OCI-LY3 (cell line): Measurements from ENCODE around the gene PTS.

Source experiments
- H2AFZ ChIP-seq: fragments of 200-600, 300-600 bp; shearing (Covaris generic); 2 replicates; pipeline ENCODE4 v1.6.0; 2014; ENCODE audit warnings: antibody characterized with exemption, low read depth, low read length
- H3K27ac ChIP-seq: fragments of 200-600, 300-600 bp; sonication (generic); 2 replicates; pipeline ENCODE4 v1.5.1; 2014; ENCODE audit warnings: mild to moderate bottlenecking, low read length, moderate library complexity, mixed read lengths
- H3K27me3 ChIP-seq: fragments of 200-600, 300-600 bp; sonication (generic); 2 replicates; pipeline ENCODE4 v1.6.1; 2014; ENCODE audit warnings: low read depth, low read length, mixed read lengths
- H3K36me3 ChIP-seq: fragments of 200-600, 300-600 bp; sonication (generic); replicated peaks from 2 replicates; pipeline ENCODE3; 2014; ENCODE audit warnings: low read depth, low read length, mixed read lengths
- H3K4me1 ChIP-seq: fragments of 300-600, 200-600 bp; sonication (generic); 2 replicates; pipeline ENCODE4 v1.6.1; 2014; ENCODE audit warnings: low read length, mixed read lengths
- H3K4me2 ChIP-seq: fragments of 200-600, 300-600 bp; sonication (generic); 2 replicates; pipeline ENCODE4 v1.6.1; 2014; ENCODE audit warnings: low read length, mixed read lengths
- H3K4me3 ChIP-seq: fragments of 300-600, 200-600 bp; sonication (generic); 2 replicates; pipeline ENCODE4 v1.5.1; 2014; ENCODE audit warnings: antibody characterized with exemption, mild to moderate bottlenecking, low read length, moderate library complexity
- H3K79me2 ChIP-seq: fragments of 300-600, 200-600 bp; shearing (Covaris generic); 2 replicates; pipeline ENCODE4 v1.6.1; 2014; ENCODE audit warnings: mild to moderate bottlenecking, low read length, mixed read lengths
- H3K9ac ChIP-seq: fragments of 300-600, 200-600 bp; shearing (Covaris generic); 2 replicates; pipeline ENCODE4 v1.6.0; 2014; ENCODE audit warnings: mild to moderate bottlenecking, low read length, moderate library complexity
- H3K9me3 ChIP-seq: fragments of 200-600, 300-600 bp; shearing (Covaris generic); 2 replicates; pipeline ENCODE4 v1.6.1; 2014; ENCODE audit warnings: low read length, mixed read lengths; ENCODE audit not compliant: insufficient read depth
- H4K20me1 ChIP-seq: fragments of 200-600, 300-600 bp; sonication (generic); 2 replicates; pipeline ENCODE4 v1.6.1; 2016; ENCODE audit warnings: low read length, mixed read lengths; ENCODE audit not compliant: insufficient read depth
- CTCF ChIP-seq: fragments of 200-600, 300-600 bp; sonication (generic); IDR thresholded peaks from 2 replicates; pipeline ENCODE4 v1.5.1; 2014; ENCODE audit warnings: antibody characterized with exemption, low read length, low read depth
- EZH2phosphoT487 ChIP-seq: fragments of 200-600 bp; shearing (Covaris generic); IDR thresholded peaks from 2 replicates; pipeline ENCODE4 v1.6.1; 2018; ENCODE audit warnings: antibody characterized with exemption, mixed run types, low read depth

PTS gene

GRCh38 chr11:112247201-112247600 lies 21.0 kb downstream of the PTS start:
- H3K4me2 ChIP-seq: no peak overlapping the region
- H4K20me1 ChIP-seq: no peaks in the 10 kb centered on the region
- H3K27me3 ChIP-seq: no peaks in the 10 kb centered on the region
- no peak overlapping the region for H2AFZ ChIP-seq
- no peak overlapping the region for H3K4me3 ChIP-seq
- H3K36me3 ChIP-seq: no peaks in the 10 kb centered on the region
- H3K27ac ChIP-seq: no peak overlapping the region
- no peaks in the 10 kb centered on the region for H3K9me3 ChIP-seq
- no peak for TF ChIP-seq EZH2phosphoT487
- TF ChIP-seq CTCF: no peak
- H3K9ac ChIP-seq: no peak overlapping the region
- no peaks in the 10 kb centered on the region for H3K79me2 ChIP-seq
- H3K4me1 ChIP-seq: no peaks in the 10 kb centered on the region

- Histone ChIP-seq H2AFZ (no peak overlapping the region), H3K27ac (no peak overlapping the region), H3K4me1 (no peaks in the 10 kb centered on the region), H3K36me3 (no peaks in the 10 kb centered on the region), H3K9ac (no peak overlapping the region), H4K20me1 (no peaks in the 10 kb centered on the region), H3K27me3 (no peaks in the 10 kb centered on the region), H3K4me3 (no peak overlapping the region), H3K4me2 (no peak overlapping the region), H3K79me2 (no peaks in the 10 kb centered on the region), H3K9me3 (no peaks in the 10 kb centered on the region)
- TF ChIP-seq CTCF: no peak
- TF ChIP-seq EZH2phosphoT487: no peak
Measured at GRCh38 chr11:112248201-112248600, 22.0 kb downstream of the PTS start.

GRCh38 chr11:112249871-112250610 lies 23.8 kb downstream of the PTS start:
- no peaks in the 10 kb centered on the region for H4K20me1 ChIP-seq
- H3K9me3 ChIP-seq: no peaks in the 10 kb centered on the region
- H3K27me3 ChIP-seq: no peaks in the 10 kb centered on the region
- no peaks in the 10 kb centered on the region for H3K4me1 ChIP-seq
- no peaks in the 10 kb centered on the region for H3K79me2 ChIP-seq
- no peaks in the 10 kb centered on the region for H3K36me3 ChIP-seq
- no peak overlapping the region for H3K4me2 ChIP-seq
- no peak overlapping the region for H2AFZ ChIP-seq
- no peak overlapping the region for H3K27ac ChIP-seq
- H3K4me3 ChIP-seq: no peak overlapping the region
- no peak overlapping the region for H3K9ac ChIP-seq
- TF ChIP-seq EZH2phosphoT487: no peak
- no peak for TF ChIP-seq CTCF

GRCh38 chr11:112253605-112254242 lies 27.5 kb downstream of the PTS start:
- H3K4me1 ChIP-seq: no peaks in the 10 kb centered on the region
- H3K36me3 ChIP-seq: no peaks in the 10 kb centered on the region
- H2AFZ ChIP-seq: no peak overlapping the region
- H4K20me1 ChIP-seq: no peaks in the 10 kb centered on the region
- no peak overlapping the region for H3K4me3 ChIP-seq
- H3K79me2 ChIP-seq: no peaks in the 10 kb centered on the region
- TF ChIP-seq EZH2phosphoT487: no peak
- TF ChIP-seq CTCF: no peak
- H3K9me3 ChIP-seq: no peaks in the 10 kb centered on the region
- H3K27ac ChIP-seq: no peak overlapping the region
- H3K27me3 ChIP-seq: no peaks in the 10 kb centered on the region
- H3K9ac ChIP-seq: no peak overlapping the region
- no peak overlapping the region for H3K4me2 ChIP-seq
